ENCODE data around the gene ANKRD27.
"Not testable (repeated sequence)": the region's sequence is repeated elsewhere in the genome, so short reads cannot be mapped to it uniquely, and the experiment has no call there.

ANKRD27 gene

GRCh38 chr19:32674931-32675719 lies at the start of gene ANKRD27:
Gene ANKRD27, minus strand, starts transcription at chr19:32675180. Its CDS starts 16,165 bp downstream, at chr19:32659015.
- DNase-seq = peak; percentile 96 to 98 (median 98)

- no peak for DNase-seq
These were observed 45.9 kb upstream of the ANKRD27 start for GRCh38 chr19:32720936-32721250.

- no peak for DNase-seq
These were observed 45.4 kb upstream of the ANKRD27 start for GRCh38 chr19:32720216-32720935.

- no peak for DNase-seq
These were observed 44.7 kb upstream of the ANKRD27 start, which contains the start of gene TDRD12 for GRCh38 chr19:32719611-32720059. Gene TDRD12, plus strand, starts transcription at chr19:32719767. Its CDS starts 306 bp downstream, at chr19:32720073.

- DNase-seq = no peak
These were observed 43.3 kb upstream of the ANKRD27 start for GRCh38 chr19:32718286-32718685.

GRCh38 chr19:32717496-32717895 lies 42.5 kb upstream of the ANKRD27 start:
- DNase-seq = no peak

- not testable (repeated sequence) for DNase-seq
These were observed 41.2 kb upstream of the ANKRD27 start for GRCh38 chr19:32716203-32716602.

GRCh38 chr19:32711747-32712146 lies 36.8 kb upstream of the ANKRD27 start:
- no peak for DNase-seq

GRCh38 chr19:32709032-32709431 lies 34.1 kb upstream of the ANKRD27 start:
- DNase-seq = no peak

GRCh38 chr19:32708457-32708856 lies 33.5 kb upstream of the ANKRD27 start:
- DNase-seq = peak in 1 of 4 experiments; percentile 6

- DNase-seq = not testable (repeated sequence)
These were observed 29.0 kb upstream of the ANKRD27 start for GRCh38 chr19:32704006-32704405.

- DNase-seq = no peak
These were observed 27.0 kb upstream of the ANKRD27 start for GRCh38 chr19:32702010-32702409.

- not testable (repeated sequence) for DNase-seq
These were observed 25.1 kb upstream of the ANKRD27 start for GRCh38 chr19:32700129-32700528.

GRCh38 chr19:32696771-32697170 lies 21.8 kb upstream of the ANKRD27 start:
- DNase-seq = not testable (repeated sequence)

GRCh38 chr19:32695506-32695905 lies 20.5 kb upstream of the ANKRD27 start:
- not testable (repeated sequence) for DNase-seq

GRCh38 chr19:32694851-32695250 lies 19.9 kb upstream of the ANKRD27 start:
- DNase-seq = not testable (repeated sequence)

- DNase-seq = not testable (repeated sequence)
These were observed 19.3 kb upstream of the ANKRD27 start for GRCh38 chr19:32694316-32694715.

- not testable (repeated sequence) for DNase-seq
These were observed 18.4 kb upstream of the ANKRD27 start for GRCh38 chr19:32693151-32694108.

- no peak for DNase-seq
These were observed 17.7 kb upstream of the ANKRD27 start for GRCh38 chr19:32692727-32693061.

GRCh38 chr19:32691952-32692726 lies 17.2 kb upstream of the ANKRD27 start:
- DNase-seq = peak in 2 of 4 experiments; percentile 17 to 38

GRCh38 chr19:32691291-32691951 lies 16.4 kb upstream of the ANKRD27 start, which contains the start of gene NUDT19:
Gene NUDT19, plus strand, starts transcription at chr19:32691821. Its CDS starts 140 bp downstream, at chr19:32691961.
- peak; percentile 54 to 71 (median 60) for DNase-seq
